Uterus (tissue), 2 donors: ENCODE results near the gene CATSPERD.

Source experiments
- CTCF ChIP-seq, 4 experiments: fragments of 200-600 bp in 2 of 4; fragments of 450-650 bp in 2 of 4; sonication (generic) in 2 of 4; IDR thresholded peaks; one replicate each; pipeline ENCODE4 v1.5.1; 2016 to 2019; ENCODE audit warnings: antibody characterized with exemption in 4 of 4, mild to moderate bottlenecking in 2 of 4, moderate library complexity in 1 of 4
- POLR2A ChIP-seq, 2 donors: fragments of 450-650 bp; IDR thresholded peaks; one replicate each; pipeline ENCODE4 v1.6.1; 2016; ENCODE audit warnings: antibody characterized with exemption in 2 of 2, mild to moderate bottlenecking in 1 of 2, moderate library complexity in 1 of 2

- TF ChIP-seq CTCF (IDR thresholded peaks at IDR 0.05) (no peak), POLR2A (IDR thresholded peaks at IDR 0.05) (no peak)
These were observed 86.5 kb downstream of the CATSPERD start for GRCh38 chr19:5806905-5807304.
